MM.1S (cell line): ENCODE results near the gene CCL5.

Experiments
- DNase-seq: peaks from one replicate; pipeline ENCODE4 v3.0.0-alpha.2; 2015
- H2AFZ ChIP-seq: fragments of 300-600 bp; sonication (generic); 2 replicates; pipeline ENCODE4 v1.6.0; 2016; ENCODE audit warnings: antibody characterized with exemption, low read length
- H3F3A ChIP-seq: fragments of 300-600 bp; sonication (generic); 2 replicates; pipeline ENCODE4 v1.6.1; 2016; ENCODE audit warnings: mild to moderate bottlenecking, antibody characterized with exemption, low read length, moderate library complexity, mixed read lengths; ENCODE audit not compliant: insufficient read depth
- H3K27ac ChIP-seq: fragments of 300-600 bp; sonication (generic); 2 replicates; pipeline ENCODE4 v1.5.1; 2016; ENCODE audit warnings: mild to moderate bottlenecking, low read length
- H3K27me3 ChIP-seq: fragments of 300-600 bp; sonication (generic); replicated peaks from 2 replicates; pipeline ENCODE4 v1.6.0; 2016; ENCODE audit warnings: low read length; ENCODE audit not compliant: insufficient read depth
- H3K36me3 ChIP-seq: fragments of 300-600 bp; sonication (generic); replicated peaks from 2 replicates; pipeline ENCODE4 v1.6.1; 2016; ENCODE audit warnings: mild to moderate bottlenecking, low read length, mixed read lengths; ENCODE audit not compliant: insufficient read depth
- H3K4me1 ChIP-seq: fragments of 300-600 bp; sonication (generic); 2 replicates; pipeline ENCODE4 v1.6.1; 2016; ENCODE audit warnings: low read length, mixed read lengths
- H3K4me2 ChIP-seq: fragments of 300-600 bp; sonication (generic); 2 replicates; pipeline ENCODE4 v1.6.0; 2016; ENCODE audit warnings: low read depth, low read length
- H3K4me3 ChIP-seq: fragments of 300-600 bp; sonication (generic); 2 replicates; pipeline ENCODE4 v1.5.1; 2016; ENCODE audit warnings: low read length, mixed read lengths
- H3K79me2 ChIP-seq: fragments of 300-600 bp; sonication (generic); 2 replicates; pipeline ENCODE4 v1.6.1; 2016; ENCODE audit warnings: mixed run types, low read length, mixed read lengths
- H3K9ac ChIP-seq: fragments of 300-600 bp; sonication (generic); 2 replicates; pipeline ENCODE4 v1.6.1; 2016; ENCODE audit warnings: low read length, mixed read lengths
- H3K9me2 ChIP-seq: fragments of 300-600 bp; sonication (generic); replicated peaks from 2 replicates; pipeline ENCODE4 v1.6.1; 2016; ENCODE audit warnings: mild to moderate bottlenecking, low read length, mixed read lengths; ENCODE audit not compliant: insufficient read depth
- H3K9me3 ChIP-seq: fragments of 300-600 bp; sonication (generic); replicated peaks from 2 replicates; pipeline ENCODE4 v1.6.1; 2016; ENCODE audit warnings: mild to moderate bottlenecking, low read length, mixed read lengths; ENCODE audit not compliant: insufficient read depth
- H4K20me1 ChIP-seq: fragments of 300-600 bp; sonication (generic); 2 replicates; pipeline ENCODE4 v1.6.1; 2016; ENCODE audit warnings: mild to moderate bottlenecking, low read length, moderate library complexity, mixed read lengths; ENCODE audit not compliant: insufficient read depth
- EZH2 ChIP-seq: fragments of 300-600 bp; sonication (generic); optimal IDR thresholded peaks from 2 replicates; pipeline ENCODE3; 2017; ENCODE audit warnings: low read depth, mild to moderate bottlenecking, antibody characterized with exemption, low read length, mixed read lengths
- EZH2phosphoT487 ChIP-seq: fragments of 300-600 bp; sonication (generic); IDR thresholded peaks from 2 replicates; pipeline ENCODE4 v1.6.1; 2018; ENCODE audit warnings: antibody characterized with exemption, low read length
- TF ChIP-seq, protein P1 (sequence below): fragments of 300-600 bp; sonication (generic); IDR thresholded peaks from 2 replicates; pipeline ENCODE4 v1.5.1; 2016; ENCODE audit warnings: antibody characterized with exemption, low read length, mixed read lengths

Gene CCL5

DNA sequence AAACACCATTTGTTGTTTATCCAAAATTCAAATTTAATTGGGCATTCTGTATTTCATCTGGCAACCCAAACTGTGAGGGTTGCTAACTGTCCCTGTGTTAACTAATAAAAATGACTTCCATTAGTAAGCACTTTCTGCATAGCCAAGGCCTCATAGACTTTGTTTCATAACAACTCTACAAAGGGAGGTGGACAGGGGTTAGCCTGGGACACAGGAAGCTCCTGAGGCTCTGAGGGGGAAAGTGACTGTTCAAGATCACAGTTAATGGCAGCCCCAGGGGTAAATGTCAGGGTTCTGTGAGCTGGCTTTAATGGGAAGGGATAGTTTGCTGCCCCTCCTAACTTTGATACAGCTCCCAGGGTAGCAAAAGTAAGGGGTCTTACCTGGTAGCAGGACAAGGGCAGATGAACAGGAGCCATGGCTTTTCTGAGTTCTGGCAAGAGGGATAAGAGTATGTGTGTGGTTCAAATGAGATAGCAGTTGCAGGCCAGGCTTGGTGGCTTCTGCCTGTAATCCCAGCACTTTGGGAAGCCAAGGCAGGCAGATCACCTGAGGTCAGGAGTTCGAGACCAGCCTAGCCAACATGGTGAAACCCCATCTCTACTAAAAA is 13.7 kb downstream of the CCL5 start:
- Histone ChIP-seq H3K4me1 (no peaks in the 10 kb centered on the region), H3K27ac (no peak overlapping the region), H3K4me2 (no peak overlapping the region), H3K4me3 (no peak overlapping the region), H3K9me2 (no peaks in the 10 kb centered on the region), H4K20me1 (no peaks in the 10 kb centered on the region), H3K36me3 (no peaks in the 10 kb centered on the region), H3K9ac (no peak overlapping the region), H3K9me3 (no peaks in the 10 kb centered on the region), H3K27me3 (no peaks in the 10 kb centered on the region), H3F3A (no peaks in the 10 kb centered on the region), H2AFZ (no peak overlapping the region), H3K79me2 (no peaks in the 10 kb centered on the region)
- TF ChIP-seq, protein P1, sequence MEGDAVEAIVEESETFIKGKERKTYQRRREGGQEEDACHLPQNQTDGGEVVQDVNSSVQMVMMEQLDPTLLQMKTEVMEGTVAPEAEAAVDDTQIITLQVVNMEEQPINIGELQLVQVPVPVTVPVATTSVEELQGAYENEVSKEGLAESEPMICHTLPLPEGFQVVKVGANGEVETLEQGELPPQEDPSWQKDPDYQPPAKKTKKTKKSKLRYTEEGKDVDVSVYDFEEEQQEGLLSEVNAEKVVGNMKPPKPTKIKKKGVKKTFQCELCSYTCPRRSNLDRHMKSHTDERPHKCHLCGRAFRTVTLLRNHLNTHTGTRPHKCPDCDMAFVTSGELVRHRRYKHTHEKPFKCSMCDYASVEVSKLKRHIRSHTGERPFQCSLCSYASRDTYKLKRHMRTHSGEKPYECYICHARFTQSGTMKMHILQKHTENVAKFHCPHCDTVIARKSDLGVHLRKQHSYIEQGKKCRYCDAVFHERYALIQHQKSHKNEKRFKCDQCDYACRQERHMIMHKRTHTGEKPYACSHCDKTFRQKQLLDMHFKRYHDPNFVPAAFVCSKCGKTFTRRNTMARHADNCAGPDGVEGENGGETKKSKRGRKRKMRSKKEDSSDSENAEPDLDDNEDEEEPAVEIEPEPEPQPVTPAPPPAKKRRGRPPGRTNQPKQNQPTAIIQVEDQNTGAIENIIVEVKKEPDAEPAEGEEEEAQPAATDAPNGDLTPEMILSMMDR, result no peak
- no peak for TF ChIP-seq EZH2
- no peak for TF ChIP-seq EZH2phosphoT487
- DNase-seq, result no peak

DNA sequence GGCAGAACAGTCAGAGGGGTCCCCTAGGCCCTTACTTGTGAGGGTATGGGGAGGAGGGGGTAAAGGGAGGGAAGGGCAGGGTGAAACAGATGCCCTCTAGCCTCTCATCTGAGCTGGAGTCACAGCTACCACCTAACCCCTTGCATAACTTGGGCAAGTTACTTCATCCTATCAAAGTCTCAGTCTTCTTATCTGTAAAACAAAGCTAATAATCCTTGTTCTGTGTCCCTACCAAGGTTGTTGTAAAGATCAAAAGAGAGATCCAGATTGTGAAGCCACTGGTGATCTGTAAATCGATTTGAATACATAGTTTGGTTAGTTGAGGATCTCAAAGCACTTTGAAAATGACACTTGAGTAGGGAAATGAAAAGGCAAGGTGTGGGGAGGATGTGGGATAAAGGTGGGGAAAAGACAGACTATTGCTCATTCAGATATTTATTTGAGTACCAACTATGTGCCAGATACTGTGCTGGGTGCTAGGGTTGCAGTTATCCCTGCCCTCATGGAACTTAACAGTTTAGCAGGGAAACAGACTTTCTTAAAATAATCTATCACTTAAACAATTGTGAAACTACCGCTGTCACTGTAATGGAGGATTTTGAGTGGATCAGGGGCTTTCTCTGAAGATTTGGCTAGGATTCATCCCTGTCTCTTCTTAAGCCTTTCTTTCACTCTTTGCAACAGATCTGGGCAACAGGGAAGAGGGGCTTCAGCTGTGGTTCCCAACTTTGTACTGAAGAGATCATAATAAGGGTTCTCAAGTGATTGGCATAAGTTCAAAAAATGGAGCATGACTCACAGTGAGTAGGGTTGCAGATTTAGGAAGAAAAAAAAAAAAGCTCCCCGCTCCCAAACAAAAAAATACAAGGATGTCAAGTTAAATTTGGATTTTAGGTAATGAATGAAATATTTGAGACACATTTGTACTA is 14.5 kb downstream of the CCL5 start:
- no peak overlapping the region for H3K27ac ChIP-seq
- DNase-seq, result no peak
- H3K4me3 ChIP-seq, result no peak overlapping the region
- H4K20me1 ChIP-seq, result no peaks in the 10 kb centered on the region
- no peak overlapping the region for H2AFZ ChIP-seq
- H3K9me3 ChIP-seq, result no peaks in the 10 kb centered on the region
- TF ChIP-seq EZH2 (no peak), EZH2phosphoT487 (no peak)
- TF ChIP-seq, protein P1, result no peak
- no peak overlapping the region for H3K9ac ChIP-seq
- no peaks in the 10 kb centered on the region for H3K27me3 ChIP-seq
- H3K9me2 ChIP-seq, result no peaks in the 10 kb centered on the region
- no peaks in the 10 kb centered on the region for H3K79me2 ChIP-seq
- H3F3A ChIP-seq, result no peaks in the 10 kb centered on the region
- no peaks in the 10 kb centered on the region for H3K36me3 ChIP-seq
- no peaks in the 10 kb centered on the region for H3K4me1 ChIP-seq
- no peak overlapping the region for H3K4me2 ChIP-seq

DNA sequence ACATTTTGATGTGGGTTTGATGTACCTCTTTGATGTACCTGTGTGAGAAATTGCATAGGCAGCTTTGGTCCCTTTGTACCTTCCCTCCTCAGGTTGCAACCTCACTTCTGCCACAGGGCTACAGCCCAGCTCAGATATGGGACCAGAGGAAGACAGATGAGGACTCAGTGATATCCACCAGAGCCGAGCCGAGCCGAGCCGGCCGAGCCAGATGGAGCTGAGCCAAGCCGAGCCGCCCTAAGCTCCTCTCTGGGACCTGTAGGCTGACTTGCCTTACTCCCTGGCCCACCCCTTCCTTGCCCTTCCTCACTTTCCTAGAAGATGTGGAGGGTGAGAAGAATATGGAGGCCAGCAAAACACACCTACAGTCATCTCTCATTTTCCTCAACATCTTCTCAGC is 15.3 kb downstream of the CCL5 start:
- Histone ChIP-seq H4K20me1 (no peaks in the 10 kb centered on the region), H3K4me1 (no peaks in the 10 kb centered on the region), H3K4me3 (no peak overlapping the region), H2AFZ (no peak overlapping the region), H3K9ac (no peak overlapping the region), H3F3A (no peaks in the 10 kb centered on the region), H3K79me2 (no peaks in the 10 kb centered on the region), H3K4me2 (no peak overlapping the region), H3K27me3 (no peaks in the 10 kb centered on the region), H3K9me3 (no peaks in the 10 kb centered on the region), H3K36me3 (no peaks in the 10 kb centered on the region), H3K9me2 (no peaks in the 10 kb centered on the region), H3K27ac (no peak overlapping the region)
- TF ChIP-seq EZH2phosphoT487 (no peak), EZH2 (no peak)
- TF ChIP-seq, protein P1, result no peak
- DNase-seq, result no peak
